Measurements from ENCODE around the gene RAF1. TPM values are rescaled to one million over a fixed set of nuclear protein-coding genes. Genes with fewer than 3 reads are reported as not detected.

Gene RAF1
- total and polyA plus RNA-seq, 2 of the 8 experiments (the other 6 are each of a cell fraction or from before 2014, with no cell fraction given), result 103 to 118 TPM

DNA sequence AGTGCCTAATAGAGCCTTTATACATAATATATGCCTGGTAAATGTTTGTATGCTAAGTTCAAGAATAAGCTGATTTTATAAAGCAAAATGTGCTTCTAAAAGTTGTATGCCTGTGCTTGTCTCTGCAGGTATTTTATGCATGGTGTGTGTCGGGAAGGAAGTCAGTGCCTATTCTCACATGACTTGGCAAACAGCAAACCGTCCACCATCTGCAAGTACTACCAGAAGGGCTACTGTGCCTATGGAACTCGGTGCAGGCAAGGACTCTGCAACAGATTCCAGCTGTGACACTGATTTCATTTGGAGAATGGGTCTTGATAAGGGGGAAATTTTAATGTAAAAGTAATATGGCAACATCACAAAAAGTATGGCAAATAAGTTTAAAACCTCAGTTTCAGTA is 95.2 kb downstream of the RAF1 start:
- Histone ChIP-seq H3K56ac (replicated peaks; ENCODE audit: insufficient read length, low read depth, low read length) (no peak overlapping the region), H3K4me2 (ENCODE audit: insufficient read depth in 1 of 2, low read depth in 2 of 2, low read length in 2 of 2) (no peak overlapping the region), H3K23ac (ENCODE audit: insufficient read length) (no peak overlapping the region), H2BK20ac (ENCODE audit: low read length) (no peak overlapping the region), H4K5ac (ENCODE audit: insufficient read length, low read depth, low read length) (no peak overlapping the region), H3K9ac (replicated peaks in 1 of 4; ENCODE audit: extremely low read depth in 1 of 4, low read depth in 3 of 4, low read length in 3 of 4) (no peak overlapping the region), H4K8ac (ENCODE audit: extremely low read depth, insufficient read depth, low read length) (no peak overlapping the region), H3K4me1 (replicated peaks in 1 of 4; ENCODE audit: control insufficient read depth in 3 of 4, insufficient read depth in 4 of 4, low read length in 3 of 4) (no peaks in the 10 kb centered on the region; a peak in 1 of 7 replicates), H3K23me2 (ENCODE audit: low read depth, low read length) (no peaks in the 10 kb centered on the region), H2BK120ac (replicated peaks; ENCODE audit: low read depth, low read length) (no peak overlapping the region), H2BK12ac (ENCODE audit: low read depth, low read length) (no peak overlapping the region), H3K79me1 (ENCODE audit: low read depth, low read length) (peaks cover 8% of the 10 kb centered on the region), H3K9me3 (ENCODE audit: insufficient read depth in 2 of 2, low read depth in 1 of 2, low read length in 1 of 2) (no peaks in the 10 kb centered on the region), H3K36me3 (ENCODE audit: control insufficient read depth in 2 of 4, insufficient read depth in 4 of 4, low read length in 3 of 4) (peaks cover 10 to 35% (median 29%) of the 10 kb centered on the region in 4 experiments; a peak in 7 of 8 replicates), H2AFZ (ENCODE audit: low read length) (no peak overlapping the region), H2AK5ac (ENCODE audit: low read depth, low read length) (no peak overlapping the region), H4K20me1 (replicated peaks in 1 of 2; ENCODE audit: control insufficient read depth in 1 of 2, insufficient read depth in 2 of 2, low read length in 2 of 2) (peaks cover 2 to 11% of the 10 kb centered on the region in 2 experiments), H3K4ac (replicated peaks; ENCODE audit: insufficient read length, low read depth, low read length) (no peak overlapping the region), H3K18ac (ENCODE audit: extremely low read depth, low read length) (no peak overlapping the region), H3K14ac (ENCODE audit: insufficient read length) (no peak overlapping the region), H2BK5ac (ENCODE audit: low read depth, low read length) (no peak overlapping the region), H3K4me3 (ENCODE audit: extremely low read depth in 1 of 4, insufficient read depth in 2 of 4, low read depth in 3 of 4, low read length in 4 of 4) (no peak overlapping the region), H3K27ac (ENCODE audit: low read depth, low read length) (no peak overlapping the region), H4K91ac (replicated peaks; ENCODE audit: insufficient read length, low read length) (no peak overlapping the region), H2BK15ac (ENCODE audit: low read length) (no peak overlapping the region), H3K79me2 (ENCODE audit: control insufficient read depth in 1 of 2, insufficient read depth in 2 of 2, low read length in 2 of 2) (peaks cover 0 to 48% of the 10 kb centered on the region in 2 experiments; a peak in 2 of 4 replicates), H3K27me3 (replicated peaks in 1 of 4; ENCODE audit: control insufficient read depth in 3 of 4, extremely low read depth in 1 of 4, insufficient read depth in 3 of 4, low read length in 3 of 4) (no peaks in the 10 kb centered on the region)
- WGBS, 2 experiments (ENCODE audit: extremely low coverage in 1 of 2, insufficient coverage in 1 of 2, insufficient read length in 1 of 2, insufficient replicate concordance in 2 of 2, low coverage in 1 of 2, low lambda C conversion rate in 2 of 2, missing lambda C conversion rate in 1 of 2), result 92% methylated on average over 3 of the region's 3 CpGs; no CpG with 5 or more reads in 1 of the 2 experiments
- DNase-seq (ENCODE audit: low read depth in 1 of 2, low spot score in 2 of 2) (no peak), FAIRE-seq (no peak)
- ChIA-PET POLR2A (ENCODE audit: partially characterized antibody) (no interaction called here), CTCF (ENCODE audit: partially characterized antibody) (no interaction called here)
- TF ChIP-seq KDM5A (IDR thresholded peaks at IDR 0.05; ENCODE audit: low read length), result no peak
